ENCODE results near the gene HOXA7. TPM values are rescaled to one million over a fixed set of nuclear protein-coding genes. Genes with fewer than 3 reads are reported as not detected.

Gene HOXA7
- total and polyA plus RNA-seq, 10 of the 15 experiments (the other 5 are each of a cell fraction or from before 2014, with no cell fraction given), result not detected

DNA sequence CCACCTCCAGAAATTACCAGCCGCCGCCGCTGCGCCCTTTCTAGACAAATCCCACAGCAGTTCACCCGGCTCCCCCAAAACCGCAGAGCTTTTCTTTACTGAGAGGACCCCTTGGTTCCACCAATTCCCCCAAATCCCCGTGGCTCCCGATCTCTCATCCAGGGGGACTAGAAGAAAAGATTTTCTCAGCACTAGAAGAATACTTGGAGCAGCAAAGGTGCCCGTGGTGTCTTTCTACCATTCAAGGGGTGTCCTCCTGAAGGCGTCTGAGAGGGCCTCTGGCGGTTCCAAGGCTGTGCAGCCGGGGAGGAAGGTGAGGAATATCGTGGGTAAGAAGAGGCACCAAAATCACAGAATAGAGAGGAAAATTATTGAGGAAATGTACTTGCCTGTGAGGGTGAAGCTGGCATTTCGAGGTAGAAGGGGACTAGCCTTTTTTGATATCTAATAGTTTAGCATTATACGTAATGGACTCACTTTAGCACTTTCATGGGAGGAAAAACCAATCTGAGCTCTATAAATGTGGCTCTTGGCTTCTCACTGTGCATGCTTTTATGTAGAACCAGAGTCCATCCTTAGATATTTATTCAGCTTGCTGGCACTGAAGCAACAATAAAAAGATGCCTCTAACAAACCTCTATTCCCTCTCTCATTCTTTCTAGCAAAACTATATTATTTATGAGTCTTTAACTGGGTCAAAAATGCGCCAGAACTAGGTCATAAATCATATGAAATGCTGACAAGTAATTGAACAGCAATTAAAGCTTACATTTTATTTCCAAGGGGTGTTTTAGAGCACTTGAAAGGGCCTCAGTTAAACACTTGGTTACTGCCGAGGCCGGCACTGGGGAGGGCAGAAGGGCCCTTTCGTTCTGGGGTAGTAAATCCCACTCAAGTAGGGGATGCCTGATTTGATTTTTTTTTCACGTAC is 40.2 kb downstream of the HOXA7 start:
- ChIA-PET POLR2A (no interaction called here), SMC1A (ENCODE audit: uncharacterized antibody, unreplicated experiment) (interaction anchor here (0.6 kb wide), 1 partner anchor 171 kb away, joined by 3 read pairs; no protein-coding TSS in a partner anchor), CTCF (no interaction called here), RAD21 (ENCODE audit: unreplicated experiment) (no interaction called here)
- Histone ChIP-seq H2AFZ (ENCODE audit: control insufficient read depth, low read depth, low read length) (no peak overlapping the region), H3K4me3 (no peak overlapping the region), H3K27ac (ENCODE audit: control insufficient read depth, insufficient read depth) (no peak overlapping the region), H3K9me3 (replicated peaks; ENCODE audit: control insufficient read depth, insufficient read depth, low read length) (no peaks in the 10 kb centered on the region), H3K9ac (ENCODE audit: control insufficient read depth, insufficient read depth, low read length) (no peak overlapping the region), H3K36me3 (ENCODE audit: control insufficient read depth in 2 of 2, insufficient read depth in 2 of 2, low read length in 1 of 2) (no peaks in the 10 kb centered on the region), H4K20me1 (ENCODE audit: control insufficient read depth, insufficient read depth) (no peaks in the 10 kb centered on the region; the same call in 1 of the 2 replicates), H3K79me2 (ENCODE audit: control insufficient read depth, insufficient read depth, low read length) (no peaks in the 10 kb centered on the region), H3K27me3 (replicated peaks in 1 of 2; ENCODE audit: control insufficient read depth in 2 of 2, insufficient read depth in 2 of 2, low read length in 1 of 2) (no peaks in the 10 kb centered on the region), H3K4me1 (ENCODE audit: control insufficient read depth, insufficient read depth, low read length) (no peaks in the 10 kb centered on the region), H3K4me2 (ENCODE audit: control insufficient read depth, insufficient read depth) (no peak overlapping the region)
- in situ Hi-C loops (cut with MboI) (no loop called here), intact Hi-C loops (cut with micrococcal nuclease; ENCODE audit: unreplicated experiment) (no loop called here)
- ATAC-seq (no peak), DNase-seq (ENCODE audit: low read depth, low spot score) (no peak), FAIRE-seq (no peak)
- 40% methylated on average over 20 of the region's 20 CpGs for WGBS (ENCODE audit: insufficient coverage, insufficient replicate concordance, low lambda C conversion rate, missing lambda C conversion rate)
- BruUV-seq (replicated peaks), result no TSS peak
- TF ChIP-seq ATF3 (IDR thresholded peaks at IDR 0.05; ENCODE audit: borderline replicate concordance, extremely low read depth, low read depth, low read length), result no peak
- no peak for TF ChIP-seq BMI1 (IDR thresholded peaks at IDR 0.05; ENCODE audit: borderline replicate concordance)
- TF ChIP-seq, protein P1, sequence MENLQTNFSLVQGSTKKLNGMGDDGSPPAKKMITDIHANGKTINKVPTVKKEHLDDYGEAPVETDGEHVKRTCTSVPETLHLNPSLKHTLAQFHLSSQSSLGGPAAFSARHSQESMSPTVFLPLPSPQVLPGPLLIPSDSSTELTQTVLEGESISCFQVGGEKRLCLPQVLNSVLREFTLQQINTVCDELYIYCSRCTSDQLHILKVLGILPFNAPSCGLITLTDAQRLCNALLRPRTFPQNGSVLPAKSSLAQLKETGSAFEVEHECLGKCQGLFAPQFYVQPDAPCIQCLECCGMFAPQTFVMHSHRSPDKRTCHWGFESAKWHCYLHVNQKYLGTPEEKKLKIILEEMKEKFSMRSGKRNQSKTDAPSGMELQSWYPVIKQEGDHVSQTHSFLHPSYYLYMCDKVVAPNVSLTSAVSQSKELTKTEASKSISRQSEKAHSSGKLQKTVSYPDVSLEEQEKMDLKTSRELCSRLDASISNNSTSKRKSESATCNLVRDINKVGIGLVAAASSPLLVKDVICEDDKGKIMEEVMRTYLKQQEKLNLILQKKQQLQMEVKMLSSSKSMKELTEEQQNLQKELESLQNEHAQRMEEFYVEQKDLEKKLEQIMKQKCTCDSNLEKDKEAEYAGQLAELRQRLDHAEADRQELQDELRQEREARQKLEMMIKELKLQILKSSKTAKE (IDR thresholded peaks at IDR 0.05; ENCODE audit: low read depth, poor library complexity, severe bottlenecking), result no peak
- TF ChIP-seq TBL1XR1 (IDR thresholded peaks at IDR 0.05; ENCODE audit: low read depth, low read length), result no peak
- TF ChIP-seq SIX5 (IDR thresholded peaks at IDR 0.05; ENCODE audit: low read depth, low read length, severe bottlenecking), result no peak
- no peak for TF ChIP-seq CHD1 (IDR thresholded peaks at IDR 0.05; ENCODE audit: low read depth, low read length)
- no peak for TF ChIP-seq ESRRA (IDR thresholded peaks at IDR 0.05; ENCODE audit: low read length)
- TF ChIP-seq IKZF2 (IDR thresholded peaks at IDR 0.05), result no peak
- no peak for TF ChIP-seq HCFC1 (IDR thresholded peaks at IDR 0.05; ENCODE audit: low read length)
- TF ChIP-seq PKNOX1 (IDR thresholded peaks at IDR 0.05), result no peak
- no peak for TF ChIP-seq BHLHE40 (IDR thresholded peaks at IDR 0.05; ENCODE audit: borderline replicate concordance in 1 of 2, low read depth in 2 of 2, low read length in 1 of 2)
- TF ChIP-seq SREBF1 (IDR thresholded peaks at IDR 0.05; ENCODE audit: low read length), result no peak
- no peak for TF ChIP-seq STAT1 (conservative IDR thresholded peaks at IDR 0.05)
- no peak for TF ChIP-seq JUNB (IDR thresholded peaks at IDR 0.05)
